ENCODE results near the gene ARHGEF39.

- TF ChIP-seq CTCF (IDR thresholded peaks at IDR 0.05; ENCODE audit: insufficient read depth, low read depth, low read length) (no peak), EZH2 (IDR thresholded peaks at IDR 0.05; ENCODE audit: insufficient read depth, low read length) (no peak)
These were observed 48.9 kb downstream of the ARHGEF39 start for GRCh38 chr9:35615981-35616680.
